H1 (cell line): ENCODE data around the gene PRPF39. TPM values are rescaled to one million over a fixed set of nuclear protein-coding genes. Genes with fewer than 3 reads are reported as not detected.

Source experiments
- CTCF ChIA-PET: fragments of 300-600 bp; sonication (Branson Sonifier 250); formaldehyde crosslinking; loops from one replicate; lab custom pipeline; 2021; ENCODE audit not compliant: partially characterized antibody; lab: Charles Lee
- POLR2A ChIA-PET: fragments of 300-600 bp; sonication (Branson Sonifier 250); formaldehyde crosslinking; loops from one replicate; lab custom pipeline; 2021; ENCODE audit warnings: inconsistent platforms; ENCODE audit not compliant: partially characterized antibody; lab: Charles Lee
- DNase-seq, 2 experiments: peaks; one replicate each; pipeline versions ENCODE4 v3.0.0 to v3.0.0-alpha.2; 2010 to 2022; ENCODE audit warnings: low spot score in 2 of 2, low read depth in 1 of 2, mixed read lengths in 1 of 2
- FAIRE-seq: peaks from 2 replicates; lab custom pipeline; 2011; peaks lifted over from hg19 to GRCh38; lab: Jason Lieb, UNC
- H2AFZ ChIP-seq: 2 replicates; pipeline ENCODE4 v1.8.1; 2012; ENCODE audit warnings: low read length, inconsistent platforms
- H2AK5ac ChIP-seq: 2 replicates; pipeline ENCODE4 v1.6.1; 2013; ENCODE audit warnings: low read depth, low read length
- H2BK120ac ChIP-seq: replicated peaks from 2 replicates; pipeline ENCODE3; 2013; ENCODE audit warnings: low read depth, low read length, inconsistent platforms
- H2BK12ac ChIP-seq: 2 replicates; pipeline ENCODE4 v1.6.1; 2013; ENCODE audit warnings: low read depth, low read length
- H2BK15ac ChIP-seq: 2 replicates; pipeline ENCODE4 v1.6.1; 2013; ENCODE audit warnings: low read length
- H2BK20ac ChIP-seq: 2 replicates; pipeline ENCODE4 v1.6.1; 2013; ENCODE audit warnings: low read length
- H2BK5ac ChIP-seq: 2 replicates; pipeline ENCODE4 v1.6.1; 2013; ENCODE audit warnings: low read depth, low read length
- H3K14ac ChIP-seq: 2 replicates; pipeline ENCODE4 v1.6.1; 2013; ENCODE audit warnings: inconsistent platforms; ENCODE audit not compliant: insufficient read length
- H3K18ac ChIP-seq: 2 replicates; pipeline ENCODE4 v1.6.1; 2013; ENCODE audit warnings: low read length; ENCODE audit errors: extremely low read depth
- H3K23ac ChIP-seq: 2 replicates; pipeline ENCODE4 v1.6.1; 2013; ENCODE audit warnings: inconsistent platforms; ENCODE audit not compliant: insufficient read length
- H3K23me2 ChIP-seq: 2 replicates; pipeline ENCODE4 v1.6.1; 2013; ENCODE audit warnings: low read depth, low read length
- H3K27ac ChIP-seq: 2 replicates; pipeline ENCODE4 v1.6.1; 2011; ENCODE audit warnings: low read depth, low read length, inconsistent platforms
- H3K27me3 ChIP-seq, 4 experiments: replicated peaks in 1 of 4; 1 replicate in 1 of 4; 2 replicates in 3 of 4; pipeline versions ENCODE4 v1.6.1 to v1.8.1; 2011 to 2013; ENCODE audit warnings: low read length in 3 of 4, mild to moderate bottlenecking in 3 of 4, inconsistent platforms in 2 of 4, mixed read lengths in 2 of 4, moderate library complexity in 1 of 4; ENCODE audit not compliant: control insufficient read depth in 3 of 4, insufficient read depth in 3 of 4; ENCODE audit errors: extremely low read depth in 1 of 4
- H3K36me3 ChIP-seq, 4 experiments: 2 replicates each; pipeline versions ENCODE4 v1.6.1 to v1.8.1; 2011 to 2013; ENCODE audit warnings: mild to moderate bottlenecking in 4 of 4, low read length in 3 of 4, moderate library complexity in 2 of 4, control low read depth in 1 of 4, inconsistent platforms in 1 of 4; ENCODE audit not compliant: insufficient read depth in 4 of 4, control insufficient read depth in 2 of 4
- H3K4ac ChIP-seq: replicated peaks from 2 replicates; pipeline ENCODE3; 2013; ENCODE audit warnings: low read length, low read depth, mixed read lengths, inconsistent platforms; ENCODE audit not compliant: insufficient read length
- H3K4me1 ChIP-seq, 4 experiments: replicated peaks in 1 of 4; 1 replicate in 1 of 4; 2 replicates in 3 of 4; pipeline versions ENCODE4 v1.6.1 to v1.8.1; 2011 to 2013; ENCODE audit warnings: low read length in 3 of 4, inconsistent platforms in 2 of 4, mixed read lengths in 1 of 4; ENCODE audit not compliant: insufficient read depth in 4 of 4, control insufficient read depth in 3 of 4
- H3K4me2 ChIP-seq, 2 experiments: 2 replicates each; pipeline versions ENCODE4 v1.6.1 to v1.8.1; 2011 to 2013; ENCODE audit warnings: low read depth in 2 of 2, low read length in 2 of 2, control low read depth in 1 of 2, inconsistent platforms in 1 of 2, mild to moderate bottlenecking in 1 of 2; ENCODE audit not compliant: insufficient read depth in 1 of 2
- H3K4me3 ChIP-seq, 4 experiments: fragments of 200-600, 300-600 bp in 1 of 4; sonication (generic), shearing (Covaris generic), sonication (Bioruptor Twin) in 1 of 4; 2 replicates each; pipeline versions ENCODE4 v1.5.1 to v1.8.1; 2011 to 2016; ENCODE audit warnings: low read length in 4 of 4, low read depth in 3 of 4, control low read depth in 2 of 4, inconsistent platforms in 2 of 4, mild to moderate bottlenecking in 2 of 4, mixed read lengths in 1 of 4, moderate library complexity in 1 of 4; ENCODE audit not compliant: insufficient read depth in 2 of 4; ENCODE audit errors: extremely low read depth in 1 of 4
- H3K56ac ChIP-seq: replicated peaks from 2 replicates; pipeline ENCODE3; 2013; ENCODE audit warnings: low read depth, mild to moderate bottlenecking, mixed read lengths, low read length, inconsistent platforms; ENCODE audit not compliant: insufficient read length
- H3K79me1 ChIP-seq: 2 replicates; pipeline ENCODE4 v1.6.1; 2013; ENCODE audit warnings: low read depth, low read length, control low read depth
- H3K79me2 ChIP-seq, 2 experiments: 2 replicates each; pipeline versions ENCODE4 v1.6.1 to v1.8.1; 2012 to 2013; ENCODE audit warnings: low read length in 2 of 2, mild to moderate bottlenecking in 2 of 2, inconsistent platforms in 1 of 2; ENCODE audit not compliant: insufficient read depth in 2 of 2, control insufficient read depth in 1 of 2
- H3K9ac ChIP-seq, 4 experiments: replicated peaks in 1 of 4; 1 replicate in 1 of 4; 2 replicates in 3 of 4; pipeline versions ENCODE4 v1.6.1 to v1.8.1; 2011 to 2013; ENCODE audit warnings: low read depth in 3 of 4, low read length in 3 of 4, control low read depth in 2 of 4, mild to moderate bottlenecking in 2 of 4, moderate library complexity in 2 of 4, inconsistent platforms in 1 of 4; ENCODE audit errors: extremely low read depth in 1 of 4
- H3K9me3 ChIP-seq, 2 experiments: 2 replicates each; pipeline versions ENCODE4 v1.6.1 to v1.8.1; 2012 to 2013; ENCODE audit warnings: mild to moderate bottlenecking in 2 of 2, moderate library complexity in 2 of 2, control low read depth in 1 of 2, inconsistent platforms in 1 of 2, low read depth in 1 of 2, low read length in 1 of 2, mixed read lengths in 1 of 2; ENCODE audit not compliant: insufficient read depth in 2 of 2
- H4K20me1 ChIP-seq, 2 experiments: replicated peaks in 1 of 2; 2 replicates each; pipeline versions ENCODE3 to v1.8.1; 2011 to 2013; ENCODE audit warnings: inconsistent platforms in 2 of 2, low read length in 2 of 2, mild to moderate bottlenecking in 1 of 2; ENCODE audit not compliant: insufficient read depth in 2 of 2, control insufficient read depth in 1 of 2
- H4K5ac ChIP-seq: 2 replicates; pipeline ENCODE4 v1.6.1; 2013; ENCODE audit warnings: low read length, low read depth, mixed read lengths, inconsistent platforms; ENCODE audit not compliant: insufficient read length
- H4K8ac ChIP-seq: 2 replicates; pipeline ENCODE4 v1.8.0; 2013; ENCODE audit warnings: mild to moderate bottlenecking, moderate library complexity, low read length, inconsistent platforms; ENCODE audit not compliant: insufficient read depth; ENCODE audit errors: extremely low read depth
- H4K91ac ChIP-seq: replicated peaks from 2 replicates; pipeline ENCODE3; 2013; ENCODE audit warnings: low read length, mixed read lengths, inconsistent platforms; ENCODE audit not compliant: insufficient read length
- BRCA1 ChIP-seq: IDR thresholded peaks from 2 replicates; pipeline ENCODE4 v1.6.1; 2012; ENCODE audit warnings: low read depth, low read length, improper control_type of control experiment
- JUN ChIP-seq: IDR thresholded peaks from 2 replicates; pipeline ENCODE4 v1.6.1; 2011; ENCODE audit warnings: low read depth, mild to moderate bottlenecking, improper control_type of control experiment, low read length
- JUND ChIP-seq: IDR thresholded peaks from 2 replicates; pipeline ENCODE4 v1.6.1; 2011; ENCODE audit warnings: mild to moderate bottlenecking, improper control_type of control experiment, low read length
- RAD21 ChIP-seq, 2 experiments: IDR thresholded peaks in 1 of 2; conservative IDR thresholded peaks in 1 of 2; 2 replicates each; pipeline ENCODE4 v1.6.1; 2011; ENCODE audit warnings: low read depth in 2 of 2, low read length in 2 of 2, improper control_type of control experiment in 1 of 2, inconsistent platforms in 1 of 2, mild to moderate bottlenecking in 1 of 2, moderate library complexity in 1 of 2
- SIX5 ChIP-seq: IDR thresholded peaks from 2 replicates; pipeline ENCODE4 v1.6.1; 2011; ENCODE audit warnings: mild to moderate bottlenecking, low read depth, low read length
- SP1 ChIP-seq: IDR thresholded peaks from 2 replicates; pipeline ENCODE4 v1.6.1; 2011; ENCODE audit warnings: low read depth, low read length
- SUZ12 ChIP-seq: fragments of 200-600 bp; sonication (generic); IDR thresholded peaks from 2 replicates; pipeline ENCODE4 v1.6.1; 2012; ENCODE audit warnings: mild to moderate bottlenecking, inconsistent platforms, low read length, moderate library complexity, mixed read lengths
- TAF7 ChIP-seq: optimal IDR thresholded peaks from 2 replicates; pipeline ENCODE3; 2011; ENCODE audit warnings: low read depth, mild to moderate bottlenecking, inconsistent platforms, low read length, moderate library complexity, borderline replicate concordance
- TBP ChIP-seq: IDR thresholded peaks from 2 replicates; pipeline ENCODE4 v1.6.1; 2011; ENCODE audit warnings: low read depth, low read length, improper control_type of control experiment
- WGBS, 2 experiments: shearing (Covaris generic) in 1 of 2; methylation state at CpG; one replicate each; pipeline versions ENCODE4 v1.1.6 to v1.1.7; 2013 to 2015; ENCODE audit warnings: low lambda C conversion rate in 2 of 2, mixed read lengths in 2 of 2, inconsistent platforms in 1 of 2, low coverage in 1 of 2, missing lambda C conversion rate in 1 of 2; ENCODE audit not compliant: insufficient replicate concordance in 2 of 2, insufficient coverage in 1 of 2, insufficient read length in 1 of 2; ENCODE audit errors: extremely low coverage in 1 of 2, missing lambda C conversion rate in 1 of 2; 5-methylcytosine and 5-hydroxymethylcytosine counted together
- polyA plus RNA-seq, 7 experiments: library from polyadenylated mRNA; depleted of rRNA in 3 of 7; stranded (reverse) in 5 of 7; unstranded in 2 of 7; fragments of >200 nt in 5 of 7; fragments of 200-250 nt in 2 of 7; gene quantifications; 1 replicate in 5 of 7; 2 replicates in 1 of 7; 4 replicates in 1 of 7; pipeline versions ENCODE4 v1.2.1 to v1.2.3, GENCODE V29; 2011 to 2013; ENCODE audit warnings: missing spikeins in 2 of 7, mixed read lengths in 2 of 7
- total RNA-seq: library from RNA; stranded (reverse); fragmentation: NEBNext Ultra II Directional; extraction: Animal tissue kit (Norgen Biotek cat#: 25700); gene quantifications from 2 replicates; pipeline ENCODE4 v1.2.1, GENCODE V29; 2021

PRPF39 gene
- total and polyA plus RNA-seq, 2 of the 8 experiments (the other 6 are each of a cell fraction or from before 2014, with no cell fraction given), result 22.4 to 43.3 TPM

GRCh38 chr14:45125754-45126153 is 41.8 kb downstream of the PRPF39 start:
- Histone ChIP-seq H3K36me3 (peaks cover 11 to 81% (median 40%) of the 10 kb centered on the region in 4 experiments), H3K79me2 (peaks cover 0 to 19% of the 10 kb centered on the region in 2 experiments; a peak in 2 of 4 replicates), H2BK20ac (no peak overlapping the region), H2BK12ac (no peak overlapping the region), H3K4ac (no peak overlapping the region), H3K4me3 (no peak overlapping the region), H4K8ac (no peak overlapping the region), H4K20me1 (peaks cover 0 to 2% of the 10 kb centered on the region in 2 experiments), H4K5ac (no peak overlapping the region), H2BK15ac (no peak overlapping the region), H4K91ac (no peak overlapping the region), H3K4me1 (no peaks in the 10 kb centered on the region), H2BK5ac (no peak overlapping the region), H3K18ac (no peak overlapping the region), H3K9me3 (no peaks in the 10 kb centered on the region), H3K9ac (no peak overlapping the region), H3K79me1 (no peaks in the 10 kb centered on the region), H3K14ac (no peak overlapping the region), H2AK5ac (no peak overlapping the region), H3K23ac (no peak overlapping the region), H3K56ac (no peak overlapping the region), H3K27ac (no peak overlapping the region), H3K4me2 (no peak overlapping the region), H2BK120ac (no peak overlapping the region), H3K23me2 (no peaks in the 10 kb centered on the region), H3K27me3 (no peaks in the 10 kb centered on the region), H2AFZ (no peak overlapping the region)
- DNase-seq (no peak), FAIRE-seq (no peak)
- CTCF ChIA-PET, result interaction anchor here (2.2 kb wide), 1 partner anchor 212 kb away, joined by 6 read pairs; no protein-coding TSS in a partner anchor
- TF ChIP-seq BRCA1, result no peak
- TF ChIP-seq JUND, result no peak
- TF ChIP-seq SUZ12, result no peak
- no peak for TF ChIP-seq TBP
- no peak for TF ChIP-seq SP1
- no peak for TF ChIP-seq TAF7
- no peak for TF ChIP-seq SIX5
- no peak for TF ChIP-seq JUN
- TF ChIP-seq RAD21 (IDR thresholded peaks at IDR 0.05 in 1 of 2, conservative IDR thresholded peaks at IDR 0.05 in 1 of 2; ENCODE audit: low read depth in 2 of 2, low read length in 2 of 2), result no peak
- POLR2A ChIA-PET, result no interaction called here
- 100% methylated on average over 2 of the region's 2 CpGs; no CpG with 5 or more reads in 1 of the 2 experiments for WGBS, 2 experiments
